Stimulated activated CD8-positive, alpha-beta memory T cell treated with anti-CD3 and anti-CD28 coated beads, Interleukin-12 subunit alpha, Interleukin-12 subunit beta, amount 100 ng/mL, for 24 hours (primary cell): ENCODE data around the gene ACAD8.
"Not testable (repeated sequence)": the region's sequence is repeated elsewhere in the genome, so short reads cannot be mapped to it uniquely, and the experiment has no call there.

ENCODE experiments used
- DNase-seq: peaks from one replicate; pipeline ENCODE4 v3.0.0-alpha.2; 2020; ENCODE audit errors: extremely low read depth

ACAD8 gene

DNA sequence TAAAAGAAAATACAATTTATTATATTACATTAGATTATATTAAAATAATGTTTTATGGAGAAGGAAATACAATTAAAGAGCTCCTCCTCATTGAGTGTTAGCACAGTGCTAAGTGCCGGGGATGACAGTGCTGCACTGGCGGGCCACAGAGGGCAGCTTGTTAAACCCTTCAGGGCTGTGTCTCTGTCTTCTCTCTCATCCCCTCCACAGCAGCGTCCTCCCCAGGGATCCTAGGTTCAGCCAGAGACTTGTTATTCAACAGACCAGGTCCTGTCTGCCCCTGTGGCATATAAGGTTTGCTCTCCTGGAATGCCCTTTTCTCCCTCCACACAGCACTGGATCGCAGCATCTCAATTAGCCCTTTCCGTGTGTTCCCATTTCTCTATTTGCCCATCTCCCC, 14.4 kb upstream of the ACAD8 start:
- DNase-seq = no peak

DNA sequence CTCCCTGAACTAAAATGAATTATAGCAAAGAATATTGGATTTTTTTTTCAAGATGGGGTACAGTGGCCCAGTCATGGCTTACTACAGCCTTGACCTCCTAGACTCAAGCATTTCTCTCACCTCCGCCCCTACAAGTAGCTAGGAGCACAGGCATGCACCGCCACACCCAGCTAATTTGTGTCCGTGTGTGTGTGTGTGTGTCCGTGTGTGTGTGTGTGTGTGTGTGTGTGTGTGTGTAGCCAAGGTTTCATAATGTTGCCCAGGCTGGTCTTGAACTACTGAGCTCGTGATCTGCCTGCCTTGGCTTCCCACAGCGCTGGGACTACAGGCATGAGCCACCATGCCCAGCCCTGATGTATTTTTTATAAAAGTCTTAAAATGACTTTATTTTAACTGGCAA, 12.8 kb upstream of the ACAD8 start:
- DNase-seq = no peak

GRCh38 chr11:134242376-134242775, 11.0 kb upstream of the ACAD8 start:
- DNase-seq = no peak

GRCh38 chr11:134243913-134244312, 9.5 kb upstream of the ACAD8 start:
- no peak for DNase-seq

- DNase-seq = no peak
Observed at GRCh38 chr11:134244593-134244992, 8.8 kb upstream of the ACAD8 start.

- no peak for DNase-seq
Observed at GRCh38 chr11:134245434-134245833, 7.9 kb upstream of the ACAD8 start.

DNA sequence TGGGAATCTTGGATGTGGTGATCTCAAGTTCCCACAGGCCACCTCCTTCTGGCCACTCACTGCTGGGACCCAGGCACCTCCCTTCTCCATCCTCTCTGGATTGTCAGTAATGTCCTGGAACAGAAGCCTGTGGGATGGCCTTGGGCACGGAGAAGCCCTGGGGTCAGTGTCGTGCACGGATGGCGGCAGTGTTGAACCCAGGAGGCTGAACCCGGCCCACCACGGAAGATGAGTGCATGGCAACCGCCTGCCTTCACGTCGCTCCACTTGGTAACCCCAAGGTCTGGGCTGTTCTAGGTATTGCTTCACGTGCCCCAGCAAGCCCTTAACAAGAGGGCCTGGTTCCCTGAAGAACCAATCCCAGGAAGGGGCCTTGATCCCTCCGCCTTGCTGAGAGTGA, 7.3 kb upstream of the ACAD8 start:
- no peak for DNase-seq

DNA sequence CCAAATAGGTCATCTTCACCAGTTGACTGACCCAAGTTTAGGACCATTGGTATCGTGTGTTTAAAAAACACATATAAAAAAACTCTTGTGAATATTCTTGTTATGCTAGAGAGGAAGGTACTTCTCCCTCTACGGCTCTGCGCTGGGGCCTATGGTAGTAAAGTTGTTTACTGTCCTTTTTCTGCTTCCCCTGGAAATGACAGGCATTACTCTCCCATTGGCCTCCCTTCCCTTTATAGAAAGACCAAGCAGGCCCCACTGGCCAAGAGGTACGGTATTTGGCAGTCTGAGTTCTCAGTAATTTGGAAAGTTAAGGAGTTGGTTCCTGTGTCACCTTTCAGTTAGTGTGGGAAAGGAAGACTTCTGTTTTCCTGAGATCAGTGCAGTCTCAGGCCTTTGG, 6.7 kb upstream of the ACAD8 start:
- DNase-seq = no peak

- DNase-seq = no peak
Observed at GRCh38 chr11:134248910-134249480, 4.4 kb upstream of the ACAD8 start.

GRCh38 chr11:134250246-134250645, 3.1 kb upstream of the ACAD8 start:
- no peak for DNase-seq

DNA sequence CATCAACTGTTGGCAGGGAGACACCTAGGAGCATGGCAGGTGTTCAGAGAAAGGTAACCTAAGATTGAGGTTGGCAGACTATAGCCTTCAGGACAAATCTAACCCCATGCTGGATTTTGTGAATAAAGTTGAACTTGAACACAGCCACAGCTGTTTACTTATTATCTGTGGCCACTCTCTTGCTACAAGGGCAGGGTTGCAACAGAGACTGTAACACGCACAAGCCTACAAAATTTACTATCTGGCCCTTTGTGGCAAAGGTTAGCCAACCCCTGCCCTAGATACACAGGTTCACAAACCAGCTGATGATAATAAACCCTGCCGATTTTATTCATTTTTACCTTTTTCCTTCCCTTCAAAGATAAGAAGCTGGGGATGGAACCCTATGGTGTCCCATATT, 2.7 kb upstream of the ACAD8 start:
- no peak for DNase-seq

GRCh38 chr11:134252346-134253187, 801 bp upstream of the ACAD8 start:
- no peak for DNase-seq

DNA sequence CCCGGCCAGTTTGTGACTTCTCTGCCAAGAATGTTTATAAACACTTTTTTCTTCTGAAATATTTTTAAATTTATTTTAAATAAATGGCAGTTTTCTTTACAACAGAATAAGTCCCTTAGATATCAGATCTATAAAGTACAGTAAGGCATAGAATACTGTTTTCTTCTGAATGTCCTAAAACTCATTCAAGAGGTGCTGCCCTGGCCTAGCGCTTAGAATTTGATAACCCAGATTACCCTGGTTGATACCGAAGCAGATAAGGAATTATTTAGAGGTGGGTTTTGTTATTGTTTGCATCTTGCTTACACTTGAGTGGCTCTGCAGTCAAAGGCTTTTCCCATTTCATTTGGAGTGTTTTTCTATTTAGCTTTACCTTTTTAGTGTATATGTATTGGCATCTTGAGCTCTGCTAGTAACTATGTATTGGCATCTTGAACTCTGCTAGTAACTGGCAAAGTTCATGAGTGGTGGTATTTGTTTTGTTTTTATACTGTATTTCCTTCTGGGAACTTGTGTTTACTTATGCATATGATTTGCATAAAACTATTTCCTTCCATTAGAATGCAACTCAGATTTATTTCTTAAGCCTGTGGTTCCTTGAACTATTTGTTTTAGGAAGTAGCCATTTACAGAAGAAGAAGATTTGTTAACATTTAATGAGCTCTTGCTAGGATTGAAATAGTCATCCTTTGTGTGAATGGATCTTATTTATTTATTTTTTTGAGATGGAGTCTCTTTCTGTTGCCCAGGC, 1.2 kb downstream of the ACAD8 start:
- no peak for DNase-seq

DNA sequence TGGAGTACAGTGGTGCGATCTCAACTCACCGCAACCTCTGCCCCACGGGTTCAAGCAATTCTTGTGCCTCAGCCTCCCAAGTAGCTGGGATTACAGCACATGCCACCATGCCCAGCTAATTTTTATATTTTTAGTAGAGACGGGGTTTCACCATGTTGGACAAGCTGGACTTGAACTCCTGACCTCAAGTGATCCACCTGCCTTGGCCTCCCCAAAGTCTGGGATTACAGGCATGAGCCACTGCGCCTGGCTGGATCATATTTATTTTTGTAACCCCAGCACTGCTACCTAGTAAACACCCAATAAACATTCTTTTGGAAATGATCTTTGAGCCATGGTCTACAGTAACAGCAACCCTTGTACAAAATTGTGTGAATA, 1.8 kb downstream of the ACAD8 start:
- not testable (repeated sequence) for DNase-seq

GRCh38 chr11:134257101-134257500, 3.7 kb downstream of the ACAD8 start:
- DNase-seq = no peak

- DNase-seq = no peak
Observed at GRCh38 chr11:134258577-134258976, 5.2 kb downstream of the ACAD8 start.

GRCh38 chr11:134260503-134260902, 7.1 kb downstream of the ACAD8 start:
- DNase-seq = no peak

GRCh38 chr11:134260983-134261382, 7.6 kb downstream of the ACAD8 start:
- no peak for DNase-seq

DNA sequence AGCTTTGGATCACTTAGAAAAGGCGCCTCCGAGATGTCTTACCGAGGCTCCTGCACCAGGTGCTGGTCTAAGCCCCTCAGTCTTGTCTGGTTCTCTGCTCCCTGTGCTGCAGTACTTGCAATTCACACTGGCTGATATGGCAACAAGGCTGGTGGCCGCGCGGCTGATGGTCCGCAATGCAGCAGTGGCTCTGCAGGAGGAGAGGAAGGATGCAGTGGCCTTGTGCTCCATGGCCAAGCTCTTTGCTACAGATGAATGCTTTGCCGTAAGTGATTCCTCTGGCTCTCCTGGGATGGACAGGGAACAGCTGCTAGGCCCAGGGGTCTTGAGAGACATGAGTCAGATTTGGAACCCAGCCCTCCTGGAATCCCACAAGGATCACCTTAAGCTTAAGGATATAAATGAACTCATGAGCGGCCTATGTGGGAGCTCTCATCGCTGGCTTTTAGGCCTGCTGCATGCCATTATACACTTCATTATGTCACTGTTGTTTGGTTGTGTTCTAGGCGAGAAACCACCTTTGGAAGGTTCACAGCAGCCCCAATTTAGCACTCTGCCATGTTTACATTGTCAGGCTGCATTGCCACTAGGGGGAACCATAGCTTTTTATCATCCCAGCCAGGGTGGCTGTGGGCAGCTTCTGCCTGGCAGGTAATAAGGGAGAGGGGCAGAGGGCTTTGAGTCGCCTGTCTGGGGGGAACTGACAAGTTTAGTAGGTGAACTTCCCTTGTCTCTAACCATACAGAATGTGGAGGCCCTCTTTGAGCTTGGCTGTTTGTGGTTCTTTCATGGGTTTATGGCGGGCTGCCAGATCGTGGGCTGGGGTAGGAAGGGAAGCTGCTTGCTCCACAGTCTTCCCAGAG, 8.5 kb downstream of the ACAD8 start:
- DNase-seq = no peak

- DNase-seq = no peak
Observed at GRCh38 chr11:134264966-134265764, 11.8 kb downstream of the ACAD8 start.

DNA sequence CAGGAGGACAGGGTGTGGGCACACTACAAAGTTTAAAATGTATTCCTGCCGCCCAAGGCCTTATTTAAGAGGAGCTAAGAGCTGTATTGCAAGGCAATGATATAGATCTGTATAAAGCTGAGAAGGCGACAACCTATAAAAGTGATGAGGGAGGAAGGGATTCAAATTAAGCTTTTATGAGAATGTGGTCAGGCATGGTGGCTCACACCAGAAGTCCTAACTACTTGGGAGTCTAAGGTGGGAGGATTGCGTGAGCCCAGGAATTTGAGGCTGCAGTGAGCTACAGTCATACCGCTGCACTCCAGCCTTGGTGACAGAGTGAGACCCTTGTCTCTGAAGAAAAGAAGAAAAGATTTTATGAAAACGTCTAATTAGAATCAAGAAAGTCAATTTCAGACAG, 13.1 kb downstream of the ACAD8 start:
- no peak for DNase-seq
